ENCODE results near the gene AKAP6.

- TF ChIP-seq CTCF (conservative IDR thresholded peaks at IDR 0.05; ENCODE audit: low read length): no peak
- no peak for TF ChIP-seq EZH2phosphoT487 (IDR thresholded peaks at IDR 0.05; ENCODE audit: borderline replicate concordance, low read depth, low read length)
These were observed 30.8 kb upstream of the AKAP6 start for GRCh38 chr14:32298346-32298745.

Data from OCI-LY7 (cell line).